HepG2 (cell line): ENCODE measurements around the gene TMEM250. TPM values are rescaled to one million over a fixed set of nuclear protein-coding genes. Genes with fewer than 3 reads are reported as not detected.

Experiments
- AKAP8 ChIP-seq: sonication (generic); formaldehyde crosslinking; IDR thresholded peaks from 2 replicates; pipeline ENCODE4 v1.5.1; 2020; ENCODE audit warnings: mild to moderate bottlenecking, missing genetic modification reagents
- CENPBD1 ChIP-seq: sonication (generic); formaldehyde crosslinking; IDR thresholded peaks from 2 replicates; pipeline ENCODE4 v1.8.0; 2022; ENCODE audit warnings: missing genetic modification reagents, low read depth, mild to moderate bottlenecking, borderline replicate concordance
- HES4 ChIP-seq: sonication (generic); formaldehyde crosslinking; IDR thresholded peaks from 2 replicates; pipeline ENCODE4 v1.9.0; 2021; ENCODE audit warnings: mild to moderate bottlenecking, missing genetic modification reagents, borderline replicate concordance
- HNRNPUL1 ChIP-seq: fragments of 200-400 bp; formaldehyde crosslinking; IDR thresholded peaks from 2 replicates; pipeline ENCODE4 v1.6.1; 2017; ENCODE audit warnings: low read depth, mild to moderate bottlenecking, low read length, moderate library complexity
- ISL2 ChIP-seq: sonication (generic); formaldehyde crosslinking; IDR thresholded peaks from 2 replicates; pipeline ENCODE4 v1.5.0; 2020; ENCODE audit warnings: missing genetic modification reagents
- JDP2 ChIP-seq: sonication (generic); formaldehyde crosslinking; IDR thresholded peaks from 2 replicates; pipeline ENCODE4 v1.8.1; 2022; ENCODE audit warnings: missing genetic modification reagents, borderline replicate concordance
- MTA1 ChIP-seq: sonication (generic); formaldehyde crosslinking; IDR thresholded peaks from 2 replicates; pipeline ENCODE4 v1.4.0; 2020; ENCODE audit warnings: missing genetic modification reagents, mild to moderate bottlenecking, borderline replicate concordance
- MXI1 ChIP-seq: IDR thresholded peaks from 3 replicates; pipeline ENCODE4 v1.6.1; 2012; ENCODE audit warnings: low read depth, low read length, inconsistent platforms, borderline replicate concordance
- NAIF1 ChIP-seq: sonication (generic); formaldehyde crosslinking; IDR thresholded peaks from 2 replicates; pipeline ENCODE4 v1.5.0; 2020; ENCODE audit warnings: mild to moderate bottlenecking, missing genetic modification reagents, borderline replicate concordance
- PRDM15 ChIP-seq: sonication (generic); formaldehyde crosslinking; IDR thresholded peaks from 2 replicates; pipeline ENCODE4 v1.4.0; 2020; ENCODE audit warnings: missing genetic modification reagents
- REL ChIP-seq: sonication (generic); formaldehyde crosslinking; conservative IDR thresholded peaks from 2 replicates; pipeline ENCODE4 v1.8.0; 2022; ENCODE audit warnings: mild to moderate bottlenecking, missing genetic modification reagents, moderate library complexity
- SRY ChIP-seq: sonication (generic); formaldehyde crosslinking; IDR thresholded peaks from 2 replicates; pipeline ENCODE4 v1.8.0; 2022; ENCODE audit warnings: mild to moderate bottlenecking, missing genetic modification reagents
- TFDP1 ChIP-seq: IDR thresholded peaks from 2 replicates; pipeline ENCODE4 v1.6.1; 2016; ENCODE audit warnings: missing compliant biosample characterization, missing genetic modification reagents, borderline replicate concordance
- TOPORS ChIP-seq: sonication (generic); formaldehyde crosslinking; IDR thresholded peaks from 2 replicates; pipeline ENCODE4 v1.8.0; 2023; ENCODE audit warnings: mild to moderate bottlenecking, missing genetic modification reagents
- ZHX1 ChIP-seq: sonication (generic); formaldehyde crosslinking; IDR thresholded peaks from 2 replicates; pipeline ENCODE4 v1.8.1; 2022; ENCODE audit warnings: low read depth, mild to moderate bottlenecking, missing genetic modification reagents
- ZNF280B ChIP-seq: sonication (generic); formaldehyde crosslinking; IDR thresholded peaks from 2 replicates; pipeline ENCODE4 v1.5.0; 2020; ENCODE audit warnings: missing genetic modification reagents, mild to moderate bottlenecking, borderline replicate concordance
- ZNF576 ChIP-seq: sonication (generic); formaldehyde crosslinking; IDR thresholded peaks from 2 replicates; pipeline ENCODE4 v1.4.0; 2020; ENCODE audit warnings: mild to moderate bottlenecking, missing genetic modification reagents
- polyA plus RNA-seq, 8 experiments: library from polyadenylated mRNA; depleted of rRNA in 3 of 8; stranded (reverse) in 7 of 8; unstranded in 1 of 8; fragments of >200 nt; fragmentation: Illumina TruSeq in 4 of 8; extraction: Trizol in 4 of 8; gene quantifications; 2 replicates each; pipeline versions ENCODE4 v1.2.1 to v1.2.3, GENCODE V29; 2011 to 2016; ENCODE audit warnings: low read depth in 4 of 8, missing spikeins in 1 of 8, mixed read lengths in 1 of 8; ENCODE audit not compliant: insufficient read depth in 1 of 8
- total RNA-seq, 5 experiments: library from RNA; depleted of rRNA; stranded (reverse); fragments of >200 nt; fragmentation: Illumina TruSeq; extraction: Trizol; gene quantifications; 2 replicates each; pipeline ENCODE4 v1.2.3, GENCODE V29; 2016; ENCODE audit warnings: low read depth in 1 of 5

TMEM250 gene
- total and polyA plus RNA-seq, 2 of the 13 experiments (the other 11 are each of a cell fraction or from before 2014, with no cell fraction given) = 5.5 to 13.9 TPM

- peak; percentile 57; the same call in 1 of the 2 replicates for TF ChIP-seq ZHX1 (CRISPR knock-in tag)
- TF ChIP-seq REL (CRISPR knock-in tag) = 0 out of 2 replicates have a peak, but pooled peaks have one; percentile 73
- peak; percentile 67; the same call in 1 of the 2 replicates for TF ChIP-seq SRY (CRISPR knock-in tag)
- peak; percentile 31; the same call in 1 of the 3 replicates for TF ChIP-seq MXI1
- TF ChIP-seq HNRNPUL1 = no peak
- peak; percentile 44; the same call in 1 of the 2 replicates for TF ChIP-seq TFDP1
- TF ChIP-seq ZNF576 = no peak
- no peak for TF ChIP-seq CENPBD1 (CRISPR knock-in tag)
- TF ChIP-seq ISL2 (CRISPR knock-in tag) = peak; percentile 36; the same call in 1 of the 2 replicates
- no peak for TF ChIP-seq MTA1 (CRISPR knock-in tag)
- TF ChIP-seq PRDM15 (CRISPR knock-in tag) = no peak
- no peak; the same call in 1 of the 2 replicates for TF ChIP-seq JDP2 (CRISPR knock-in tag)
- TF ChIP-seq AKAP8 (CRISPR knock-in tag) = no peak
- no peak; the same call in 1 of the 2 replicates for TF ChIP-seq ZNF280B (CRISPR knock-in tag)
- TF ChIP-seq NAIF1 (CRISPR knock-in tag) = 0 out of 2 replicates have a peak, but pooled peaks have one; percentile 52
- TF ChIP-seq HES4 (CRISPR knock-in tag) = no peak
- TF ChIP-seq TOPORS = peak; percentile 14; the same call in 1 of the 2 replicates
Observed at GRCh38 chr9:136119061-136119882, 597 bp upstream of the TMEM250 start (continued).
